Measurements from ENCODE around the gene DENND5B.
"Not testable (repeated sequence)": the region's sequence is repeated elsewhere in the genome, so short reads cannot be mapped to it uniquely, and the experiment has no call there.

DNA sequence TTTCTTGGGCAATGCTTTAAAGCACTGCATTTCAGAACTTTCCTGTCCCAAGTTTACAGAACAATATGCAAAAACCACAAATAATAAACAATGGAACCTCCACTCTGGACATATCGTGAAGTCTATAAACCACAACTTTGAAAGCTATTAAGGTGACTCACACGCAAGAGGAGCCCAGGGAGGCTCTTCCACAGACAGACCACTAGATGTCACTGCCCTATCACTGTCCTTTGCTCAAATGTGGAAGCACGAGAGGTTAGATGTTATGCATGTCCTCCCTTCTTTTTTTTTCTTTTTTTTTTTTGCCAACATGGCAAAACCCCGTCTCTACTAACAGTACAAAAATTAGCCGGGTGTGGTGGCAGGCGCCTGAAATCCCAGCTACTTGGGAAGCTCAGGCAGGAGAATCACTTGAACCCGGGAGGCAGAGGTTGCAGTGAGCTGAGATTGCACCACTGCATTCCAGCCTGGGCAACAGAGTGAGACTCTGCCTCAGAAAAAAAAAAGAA, 187.8 kb downstream of the DENND5B start:
- TF ChIP-seq RFX5 (IDR thresholded peaks at IDR 0.05); POLR2A (IDR thresholded peaks at IDR 0.05; ENCODE audit: low read length): not testable (repeated sequence)

All from A549 (cell line).